Gastrocnemius medialis (tissue), 4 donors: ENCODE measurements around the gene CFC1.
"Not testable (repeated sequence)": the region's sequence is repeated elsewhere in the genome, so short reads cannot be mapped to it uniquely, and the experiment has no call there.

ENCODE experiments used
- POLR2A ChIP-seq, 2 donors: fragments of 450-650 bp; IDR thresholded peaks; one replicate each; pipeline ENCODE4 v1.6.1; 2017; ENCODE audit warnings: antibody characterized with exemption in 2 of 2, mild to moderate bottlenecking in 2 of 2, moderate library complexity in 2 of 2
- TF ChIP-seq, protein P1 (sequence below), 5 experiments: fragments of 450-650 bp in 3 of 5; fragments of 200-600 bp in 2 of 5; sonication (generic) in 2 of 5; IDR thresholded peaks in 4 of 5; conservative IDR thresholded peaks in 1 of 5; 1 replicate in 4 of 5; 2 replicates in 1 of 5; pipeline ENCODE4 v1.5.1; 2016 to 2019; ENCODE audit warnings: antibody characterized with exemption in 5 of 5, mild to moderate bottlenecking in 3 of 5, moderate library complexity in 3 of 5

DNA sequence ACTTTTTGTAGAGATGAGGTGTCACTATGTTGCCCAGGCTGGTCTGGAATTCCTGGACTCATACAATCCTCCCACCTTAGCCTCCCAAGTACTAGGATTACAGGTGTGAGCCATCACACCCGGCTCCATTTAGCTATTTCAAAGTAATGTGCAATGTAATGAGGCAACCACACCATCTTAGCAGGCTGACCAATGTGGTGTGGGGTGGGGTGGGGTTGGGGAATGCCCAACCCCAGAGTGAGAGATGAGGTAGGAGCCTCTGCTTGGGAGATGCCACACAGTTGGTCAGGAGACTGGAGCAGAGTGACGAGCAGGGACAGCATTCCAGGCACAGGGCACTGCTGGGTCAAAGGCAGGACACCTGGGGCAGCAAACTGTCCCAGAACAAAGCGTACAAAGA, 51.0 kb downstream of the CFC1 start:
- not testable (repeated sequence) for TF ChIP-seq POLR2A (IDR thresholded peaks at IDR 0.05)
- TF ChIP-seq, protein P1, sequence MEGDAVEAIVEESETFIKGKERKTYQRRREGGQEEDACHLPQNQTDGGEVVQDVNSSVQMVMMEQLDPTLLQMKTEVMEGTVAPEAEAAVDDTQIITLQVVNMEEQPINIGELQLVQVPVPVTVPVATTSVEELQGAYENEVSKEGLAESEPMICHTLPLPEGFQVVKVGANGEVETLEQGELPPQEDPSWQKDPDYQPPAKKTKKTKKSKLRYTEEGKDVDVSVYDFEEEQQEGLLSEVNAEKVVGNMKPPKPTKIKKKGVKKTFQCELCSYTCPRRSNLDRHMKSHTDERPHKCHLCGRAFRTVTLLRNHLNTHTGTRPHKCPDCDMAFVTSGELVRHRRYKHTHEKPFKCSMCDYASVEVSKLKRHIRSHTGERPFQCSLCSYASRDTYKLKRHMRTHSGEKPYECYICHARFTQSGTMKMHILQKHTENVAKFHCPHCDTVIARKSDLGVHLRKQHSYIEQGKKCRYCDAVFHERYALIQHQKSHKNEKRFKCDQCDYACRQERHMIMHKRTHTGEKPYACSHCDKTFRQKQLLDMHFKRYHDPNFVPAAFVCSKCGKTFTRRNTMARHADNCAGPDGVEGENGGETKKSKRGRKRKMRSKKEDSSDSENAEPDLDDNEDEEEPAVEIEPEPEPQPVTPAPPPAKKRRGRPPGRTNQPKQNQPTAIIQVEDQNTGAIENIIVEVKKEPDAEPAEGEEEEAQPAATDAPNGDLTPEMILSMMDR (IDR thresholded peaks at IDR 0.05 in 4 of 5, conservative IDR thresholded peaks at IDR 0.05 in 1 of 5), result not testable (repeated sequence)
